NB4 (cell line): ENCODE results near the gene TAS2R7.

Experiments used
- CTCF ChIP-seq: IDR thresholded peaks from one replicate; pipeline ENCODE4 v1.5.1; 2012; ENCODE audit warnings: low read depth, low read length
- POLR2A ChIP-seq: IDR thresholded peaks from 2 replicates; pipeline ENCODE4 v1.6.1; 2011; ENCODE audit warnings: mild to moderate bottlenecking; ENCODE audit not compliant: insufficient read length; ENCODE audit errors: extremely low read depth

DNA sequence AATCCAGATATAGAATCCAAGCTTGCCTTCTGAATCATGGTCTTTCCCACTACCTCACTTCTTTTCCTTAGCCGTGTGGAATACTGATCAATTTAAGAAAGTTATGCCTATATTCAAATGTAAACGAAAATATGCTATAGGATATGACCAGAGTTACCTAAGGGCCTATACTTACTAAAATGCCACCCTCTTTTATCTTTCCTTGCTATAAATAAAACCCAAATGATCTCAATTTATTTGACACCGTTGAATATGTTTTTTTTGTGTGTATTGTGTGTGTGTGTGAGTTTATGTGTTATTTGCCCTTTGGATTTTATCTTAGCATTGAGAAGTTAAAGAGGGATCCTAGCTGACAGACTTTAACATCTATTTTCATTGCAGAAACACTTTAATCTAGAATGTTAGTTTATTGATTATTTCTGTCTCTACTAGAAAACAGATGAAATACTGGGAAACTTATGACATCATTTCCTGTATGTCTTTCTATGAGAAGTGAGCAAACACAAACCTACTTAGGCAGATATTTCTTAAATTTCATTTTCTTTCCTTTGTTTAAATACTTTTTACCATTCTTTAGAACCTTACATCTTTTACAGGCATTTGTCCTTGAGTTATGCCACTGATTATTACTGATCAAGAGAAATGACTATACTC lies 9.6 kb upstream of the TAS2R7 start:
- no peak for TF ChIP-seq CTCF
- no peak for TF ChIP-seq POLR2A
